ENCODE measurements around the gene PGBD5.

Gene PGBD5

GRCh38 chr1:230321741-230322420 lies 104.3 kb downstream of the PGBD5 start:
- no peak for DNase-seq (ENCODE audit: low spot score)

- DNase-seq (ENCODE audit: low spot score) = no peak
These were observed 104.8 kb downstream of the PGBD5 start for GRCh38 chr1:230321341-230321740.

GRCh38 chr1:230320804-230321203 lies 105.3 kb downstream of the PGBD5 start:
- no peak for DNase-seq (ENCODE audit: low spot score)

GRCh38 chr1:230319014-230319747 lies 107.0 kb downstream of the PGBD5 start:
- no peak for DNase-seq (ENCODE audit: low spot score)

- DNase-seq (ENCODE audit: low spot score) = no peak
These were observed 108.0 kb downstream of the PGBD5 start for GRCh38 chr1:230317823-230318819.

- no peak for DNase-seq (ENCODE audit: low spot score)
These were observed 109.0 kb downstream of the PGBD5 start for GRCh38 chr1:230316864-230317745.

GRCh38 chr1:230315099-230315498 lies 111.0 kb downstream of the PGBD5 start:
- DNase-seq (ENCODE audit: low spot score) = no peak

- DNase-seq (ENCODE audit: low spot score) = no peak
These were observed 112.0 kb downstream of the PGBD5 start for GRCh38 chr1:230314142-230314470.

- DNase-seq (ENCODE audit: low spot score) = no peak
These were observed 112.5 kb downstream of the PGBD5 start for GRCh38 chr1:230313453-230314141.

GRCh38 chr1:230312676-230313075 lies 113.5 kb downstream of the PGBD5 start:
- no peak for DNase-seq (ENCODE audit: low spot score)

GRCh38 chr1:230310381-230311163 lies 115.6 kb downstream of the PGBD5 start:
- DNase-seq (ENCODE audit: low spot score) = peak; percentile 87

GRCh38 chr1:230309646-230310177 lies 116.4 kb downstream of the PGBD5 start:
- no peak for DNase-seq (ENCODE audit: low spot score)

- DNase-seq (ENCODE audit: low spot score) = no peak
These were observed 117.3 kb downstream of the PGBD5 start for GRCh38 chr1:230308821-230309220.

- peak; percentile 57 for DNase-seq (ENCODE audit: low spot score)
These were observed 118.1 kb downstream of the PGBD5 start for GRCh38 chr1:230308039-230308438.

GRCh38 chr1:230307213-230307612 lies 118.9 kb downstream of the PGBD5 start:
- no peak for DNase-seq (ENCODE audit: low spot score)

GRCh38 chr1:230306169-230306568 lies 120.0 kb downstream of the PGBD5 start:
- no peak for DNase-seq (ENCODE audit: low spot score)

- peak; percentile 49 for DNase-seq (ENCODE audit: low spot score)
These were observed 122.3 kb downstream of the PGBD5 start for GRCh38 chr1:230303822-230304221.

GRCh38 chr1:230303069-230303468 lies 123.1 kb downstream of the PGBD5 start:
- no peak for DNase-seq (ENCODE audit: low spot score)

GRCh38 chr1:230301822-230302221 lies 124.3 kb downstream of the PGBD5 start:
- DNase-seq (ENCODE audit: low spot score) = no peak

GRCh38 chr1:230301322-230301721 lies 124.8 kb downstream of the PGBD5 start:
- no peak for DNase-seq (ENCODE audit: low spot score)
